GM18873 (cell line): ENCODE measurements around the gene ZNF844.
"Not testable (repeated sequence)": the region's sequence is repeated elsewhere in the genome, so short reads cannot be mapped to it uniquely, and the experiment has no call there.

Experiments used
- ATAC-seq: cut with Tn5 transposase; IDR thresholded peaks from one replicate; pipeline ENCODE4 v1.9.1; 2021; ENCODE audit warnings: mild to moderate bottlenecking, moderate library complexity, moderate number of reproducible peaks; ENCODE audit not compliant: unreplicated experiment, low FRiP score

Gene ZNF844

DNA sequence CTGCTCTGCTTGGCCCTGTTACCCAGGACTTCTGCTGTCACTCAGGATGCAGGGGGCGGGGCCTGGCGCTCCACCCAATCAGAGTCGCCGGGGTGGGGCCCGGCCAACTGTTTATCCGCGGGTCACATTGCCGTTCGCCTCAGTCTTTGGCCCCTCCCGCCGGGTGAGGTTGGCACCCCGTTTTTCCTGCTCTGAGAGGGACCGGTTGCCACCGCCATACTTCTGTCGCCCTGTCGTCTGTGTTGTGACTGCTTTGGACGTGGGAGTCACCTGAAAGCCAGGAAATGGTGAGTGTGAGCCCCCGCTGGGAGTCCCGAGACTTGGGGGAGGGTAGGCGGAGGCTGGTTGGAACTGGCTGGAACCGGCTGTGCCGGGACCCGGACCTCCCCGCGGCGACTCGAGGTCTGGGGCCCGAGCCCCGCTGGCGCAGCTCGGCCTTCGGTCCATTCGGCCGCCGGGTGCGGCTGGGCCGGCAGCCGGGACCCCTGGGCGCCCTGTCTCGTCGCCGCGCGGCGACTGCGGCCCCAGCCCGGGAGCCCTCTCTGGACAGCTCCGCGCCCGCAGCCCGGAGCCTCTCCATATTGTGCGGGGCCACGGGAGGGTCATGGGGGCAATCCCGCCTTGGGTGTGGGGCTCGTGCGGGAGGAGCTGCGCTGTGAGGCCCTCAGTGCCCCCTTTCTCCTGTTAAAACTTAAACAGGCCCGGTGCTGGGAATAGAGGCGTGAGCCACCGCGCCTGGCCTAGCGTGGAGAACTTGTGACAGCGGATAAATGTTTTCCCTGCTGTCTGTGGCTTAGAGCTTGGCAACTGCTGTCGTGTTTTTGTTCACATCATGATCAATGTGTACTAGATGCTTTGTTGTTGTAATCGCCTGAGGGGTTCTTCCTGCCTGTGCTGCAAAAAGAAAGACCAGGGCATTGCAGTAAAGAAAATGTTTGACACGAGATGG, at the start of gene ZNF844:
Gene ZNF844, plus strand, starts transcription at position 142 of the 949 bp plus-strand sequence. Its CDS starts 143 bp downstream, at position 285.
- ATAC-seq: peak; percentile 68

DNA sequence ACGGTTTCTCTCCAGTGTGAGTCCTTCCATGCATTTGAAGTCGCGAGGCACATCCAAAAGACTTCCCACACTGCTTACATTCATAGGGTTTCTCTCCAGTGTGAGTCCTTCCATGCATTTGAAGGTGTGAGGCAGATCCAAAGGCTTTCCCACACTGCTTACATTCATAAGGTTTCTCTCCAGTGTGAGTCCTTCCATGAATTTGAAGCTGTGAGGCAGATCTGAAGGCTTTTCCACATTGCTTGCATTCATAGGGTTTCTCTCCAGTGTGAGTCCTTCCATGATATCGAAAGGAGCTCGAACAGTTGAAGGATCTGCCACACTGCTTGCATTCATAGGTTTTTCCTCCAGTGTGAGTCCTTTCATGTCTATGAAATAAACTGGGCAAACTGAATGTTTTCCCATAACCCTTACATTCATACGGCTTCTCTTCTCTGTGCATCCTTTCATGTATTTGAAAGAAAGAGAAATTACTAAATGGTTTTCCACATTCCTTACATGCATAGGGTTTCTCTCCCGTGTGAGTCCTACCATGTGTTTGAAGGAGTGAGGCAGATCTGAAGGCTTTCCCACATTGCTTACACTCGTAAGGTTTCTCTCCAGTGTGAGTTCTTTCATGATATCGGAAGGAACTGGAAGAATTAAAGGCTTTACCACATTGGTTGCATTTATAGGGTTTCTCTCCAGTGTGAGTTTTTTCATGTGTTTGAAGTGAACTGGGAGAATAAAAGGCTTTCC, 49.3 kb upstream of the ZNF844 start:
- no peak for ATAC-seq

DNA sequence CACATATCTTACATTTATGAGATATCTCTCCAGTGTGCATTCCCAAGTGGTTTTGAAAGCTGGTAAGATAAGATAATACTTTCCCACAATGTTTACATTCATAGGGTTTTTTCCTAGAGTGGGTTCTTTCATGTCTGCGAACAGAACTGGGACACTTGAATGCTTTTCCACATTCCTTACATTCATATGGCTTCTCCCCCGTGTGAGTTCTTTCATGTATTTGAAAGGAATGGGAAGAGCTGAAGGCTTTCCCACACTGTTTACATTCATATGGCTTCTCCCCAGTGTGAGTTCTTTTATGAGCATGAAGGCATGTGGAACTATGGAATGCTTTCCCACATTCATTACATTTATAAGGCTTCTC, 48.8 kb upstream of the ZNF844 start:
- ATAC-seq: no peak

DNA sequence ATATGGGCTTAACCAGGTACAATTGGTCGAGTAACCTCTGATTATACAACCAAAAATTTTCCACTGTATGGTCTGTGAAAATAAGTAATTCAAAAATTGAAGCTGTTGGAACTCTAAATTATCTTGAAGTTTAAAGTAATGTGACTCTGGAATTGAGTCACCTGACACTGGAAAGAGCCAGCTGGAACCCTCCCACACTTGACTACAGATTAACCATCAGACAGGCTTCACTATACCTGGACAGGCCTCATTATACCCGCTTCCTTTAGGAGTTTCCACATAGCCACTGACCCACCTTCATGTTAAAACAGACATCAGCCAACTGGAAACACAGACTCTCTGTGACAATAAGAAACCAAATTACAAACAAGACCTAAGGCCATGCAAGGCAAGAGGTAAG, 30.3 kb upstream of the ZNF844 start:
- no peak for ATAC-seq

DNA sequence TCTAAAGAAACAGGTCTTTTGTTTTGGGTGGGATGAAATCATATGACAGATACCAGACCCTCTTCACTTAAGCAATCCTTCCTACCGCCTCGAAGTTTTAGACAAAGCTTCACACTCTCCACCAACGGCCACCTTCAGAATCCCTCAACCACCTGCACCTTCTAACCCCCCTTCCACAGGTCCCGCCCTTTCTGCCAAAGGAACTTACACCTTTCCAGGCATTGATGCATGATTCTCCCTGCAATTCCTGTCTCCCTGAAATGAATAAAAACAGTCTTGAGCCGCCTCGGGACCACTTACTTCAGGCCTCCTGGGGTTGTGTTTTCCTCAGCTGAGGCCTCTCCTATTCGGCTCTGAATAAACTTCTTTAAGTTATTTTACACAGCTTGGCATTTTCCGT, 29.9 kb upstream of the ZNF844 start:
- ATAC-seq: no peak

DNA sequence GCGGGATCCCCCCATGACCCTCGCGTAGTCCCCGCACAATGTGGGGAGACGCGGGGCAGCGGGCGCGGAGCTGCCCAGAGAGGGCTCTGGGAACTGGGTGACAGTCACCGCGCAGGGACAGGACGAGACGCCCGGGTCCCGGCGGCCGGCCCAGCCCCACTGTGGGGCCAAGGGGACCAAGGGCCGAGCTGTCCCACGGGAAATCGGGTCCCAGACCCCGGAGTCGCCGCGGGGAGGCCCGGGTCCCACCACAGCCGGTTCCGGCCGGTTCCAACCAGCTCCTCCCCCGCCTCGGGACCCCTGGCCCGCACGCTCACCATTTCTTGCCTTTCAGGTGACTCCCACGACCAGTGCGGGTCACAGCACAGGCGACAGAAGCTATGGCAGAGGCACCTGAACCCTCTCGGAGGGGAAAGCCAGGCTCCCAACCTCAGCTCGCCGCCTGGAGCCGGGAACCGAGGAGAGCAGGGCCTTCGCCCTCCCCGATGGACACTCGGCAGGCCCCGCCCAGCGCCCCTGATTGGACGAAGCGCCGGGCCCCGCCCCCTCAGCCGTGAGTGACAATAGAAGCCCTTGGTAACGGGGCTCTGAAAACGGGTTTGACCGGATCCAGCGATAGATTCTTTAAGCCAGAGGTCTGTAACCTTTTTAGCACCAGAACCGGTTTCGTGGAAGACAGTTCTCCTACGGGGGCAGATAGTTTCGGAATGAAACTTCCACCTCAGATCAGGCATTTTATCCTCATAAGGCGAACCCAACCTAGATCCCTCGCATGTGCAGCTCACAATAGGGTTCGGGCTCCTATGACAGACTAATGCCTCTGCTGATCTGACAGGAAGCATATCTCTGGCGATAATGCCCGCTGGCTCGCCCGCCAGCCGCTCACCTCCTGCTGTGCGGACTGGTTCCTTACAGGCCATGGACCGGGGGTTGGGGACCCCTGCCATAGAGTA, 29.0 kb upstream of the ZNF844 start, which contains the start of gene ZNF433:
Gene ZNF433, minus strand, starts transcription at position 460 of the 953 bp plus-strand sequence. Its CDS starts 140 bp downstream, at position 320.
- peak; percentile 72 for ATAC-seq

DNA sequence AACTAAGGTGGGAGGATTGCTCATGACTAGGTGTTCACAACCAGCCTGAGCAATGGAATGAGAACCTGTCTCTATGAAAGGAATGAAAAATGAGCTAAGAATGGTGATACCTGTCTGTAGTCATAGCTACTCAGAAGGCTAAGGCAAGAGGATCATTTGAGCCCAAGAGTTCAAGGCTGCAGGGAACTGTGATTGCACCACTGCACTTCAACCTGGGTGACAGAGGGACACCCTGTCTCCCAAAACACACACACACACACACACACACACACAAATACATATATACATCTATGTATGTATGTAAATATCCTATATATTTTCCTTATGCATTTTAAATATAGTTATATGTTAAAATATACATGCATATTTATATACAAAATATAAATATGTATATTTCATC, 21.6 kb upstream of the ZNF844 start:
- ATAC-seq: no peak

DNA sequence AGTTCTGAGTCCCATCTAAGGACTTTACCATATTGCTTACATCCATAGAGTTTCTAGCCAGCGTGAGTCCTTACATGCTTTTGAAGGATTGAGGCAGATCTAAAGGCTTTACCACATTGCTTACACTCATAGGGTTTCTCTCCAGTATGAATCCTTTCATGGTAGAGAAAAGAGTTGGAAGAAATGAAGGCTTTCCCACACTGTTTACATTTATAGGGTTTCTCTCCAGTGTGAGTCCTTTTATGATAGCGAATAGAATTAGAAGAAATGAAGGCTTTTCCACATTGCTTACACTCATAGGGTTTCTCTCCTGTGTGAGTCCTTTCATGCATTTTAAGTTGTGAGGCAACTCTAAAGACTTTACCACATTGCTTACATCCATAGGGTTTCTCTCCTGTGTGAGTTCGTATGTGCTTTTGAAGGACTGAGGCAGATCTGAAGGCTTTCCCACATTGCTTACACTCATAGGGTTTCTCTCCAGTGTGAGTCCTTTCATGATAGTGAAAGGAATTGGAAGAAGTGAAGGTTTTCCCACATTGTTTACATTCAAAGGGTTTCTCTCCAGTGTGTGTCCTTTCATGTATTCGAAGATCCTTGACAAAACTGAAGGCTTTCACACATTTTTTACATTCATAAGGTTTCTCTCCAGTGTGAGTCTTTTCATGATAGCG, 20.6 kb upstream of the ZNF844 start:
- no peak for ATAC-seq

DNA sequence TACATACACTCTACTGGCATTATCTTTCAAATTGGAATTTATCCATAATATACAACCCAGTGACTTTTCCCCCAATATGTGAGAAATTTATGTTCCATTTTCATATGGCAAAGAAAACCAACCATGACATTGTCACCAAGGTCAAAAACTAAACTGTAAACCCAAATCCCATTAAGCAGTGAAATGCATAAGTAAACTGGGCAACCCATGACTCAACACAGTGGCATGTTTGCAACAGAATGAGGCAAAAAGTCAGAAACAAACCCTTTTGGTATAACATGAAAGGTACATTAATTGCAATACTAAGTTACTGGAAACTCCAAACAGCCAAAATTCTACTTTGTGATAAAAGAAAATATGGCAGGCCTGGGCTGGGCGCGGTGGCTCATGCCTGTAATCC, 16.7 kb upstream of the ZNF844 start:
- ATAC-seq: no peak

DNA sequence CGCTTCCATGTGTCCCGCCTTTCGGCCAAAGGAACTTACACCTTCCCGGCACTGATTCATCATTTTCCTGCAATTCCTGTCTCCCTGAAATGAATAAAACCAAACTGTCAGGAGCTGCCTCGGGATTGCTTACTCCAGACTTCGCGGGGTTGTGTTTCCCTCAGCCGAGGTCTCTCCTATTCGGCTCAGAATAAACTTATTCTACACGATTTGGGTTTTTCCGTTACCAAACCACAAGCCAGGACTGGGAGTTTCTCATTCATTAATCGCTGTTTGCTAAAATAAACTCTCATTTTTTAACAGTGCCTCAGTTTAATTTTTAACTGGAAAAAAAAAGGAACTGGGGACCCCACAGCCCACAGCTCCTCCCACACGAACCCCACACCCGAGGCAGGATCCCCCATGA, 12.4 kb upstream of the ZNF844 start:
- no peak for ATAC-seq

DNA sequence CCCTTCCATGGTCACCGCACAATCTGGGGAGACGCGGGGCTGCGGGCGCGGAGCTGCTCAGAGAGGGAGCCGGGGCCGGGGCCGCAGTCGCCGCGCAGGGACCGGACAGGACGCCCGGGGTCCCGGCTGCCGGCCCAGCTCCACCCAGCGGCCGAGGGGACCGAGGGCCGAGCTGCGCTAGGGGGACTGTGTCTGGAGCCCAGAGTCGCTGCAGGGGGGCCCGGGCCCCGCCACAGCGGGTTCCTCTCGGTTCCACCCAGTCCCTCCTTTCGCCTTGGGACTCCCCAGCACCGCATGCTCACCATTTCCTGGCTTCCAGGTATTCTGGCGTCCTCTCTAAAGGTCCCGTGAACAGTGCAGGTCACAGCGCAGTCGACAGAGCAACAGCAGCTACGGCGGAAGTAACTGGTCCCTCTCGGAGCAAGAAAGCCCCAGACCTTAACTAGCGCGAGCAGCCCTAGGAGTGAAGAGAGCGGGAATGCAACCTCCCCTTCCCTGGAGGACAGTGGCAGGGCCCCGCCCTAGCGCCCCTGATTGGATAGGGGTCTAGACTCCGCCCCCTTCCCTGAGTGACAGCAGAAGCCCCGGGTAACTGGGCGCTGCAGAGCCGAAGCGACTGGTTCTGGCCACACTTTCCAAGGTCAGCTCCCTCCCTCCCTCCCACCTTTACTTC, 11.9 kb upstream of the ZNF844 start, which contains the start of gene ZNF878:
Gene ZNF878, minus strand, starts transcription at position 465 of the 673 bp plus-strand sequence. Its CDS starts 160 bp downstream, at position 305.
- peak; percentile 73 for ATAC-seq

DNA sequence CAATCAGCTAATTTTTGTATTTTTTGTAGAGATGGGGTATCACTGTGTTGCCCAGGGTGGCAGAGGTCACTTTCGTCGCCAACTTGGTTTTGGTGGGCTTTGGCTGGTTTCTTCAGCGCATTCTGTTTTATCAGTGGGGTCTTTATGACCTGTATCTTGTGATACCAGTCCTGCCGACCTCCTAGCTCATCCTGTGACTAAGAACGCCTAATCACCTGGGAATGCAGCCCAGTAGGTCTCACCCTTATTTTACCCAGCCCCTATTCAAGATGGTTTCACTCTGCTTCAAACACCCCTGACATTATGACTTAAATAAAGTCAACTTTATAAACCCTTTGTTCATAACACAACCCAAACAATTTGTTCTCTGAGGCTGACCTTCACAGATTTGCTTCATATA, 8.7 kb upstream of the ZNF844 start:
- ATAC-seq: no peak

DNA sequence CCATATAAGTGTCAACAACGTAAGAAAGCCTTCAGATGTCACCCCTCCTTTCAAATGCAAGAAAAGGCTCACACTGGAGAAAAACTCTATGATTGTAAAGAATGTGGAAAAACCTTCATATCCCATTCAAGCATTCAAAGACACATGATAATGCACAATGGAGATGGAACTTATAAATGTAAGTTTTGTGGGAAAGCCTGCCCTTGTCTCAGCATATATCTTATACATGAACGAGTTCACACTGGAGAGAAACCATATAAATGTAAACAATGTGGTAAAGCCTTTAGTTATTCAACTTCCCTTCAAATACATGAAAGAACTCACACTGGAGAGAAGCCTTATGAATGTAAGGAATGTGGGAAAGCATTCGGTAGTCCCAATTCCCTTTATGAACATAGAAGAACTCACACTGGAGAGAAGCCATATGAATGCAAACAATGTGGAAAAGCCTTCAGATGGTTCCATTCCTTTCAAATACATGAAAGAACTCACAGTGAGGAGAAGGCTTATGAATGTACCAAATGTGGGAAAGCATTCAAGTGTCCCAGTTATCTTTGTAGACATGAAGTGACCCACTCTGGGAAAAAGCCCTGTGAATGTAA, 11.1 kb downstream of the ZNF844 start:
- no peak for ATAC-seq

DNA sequence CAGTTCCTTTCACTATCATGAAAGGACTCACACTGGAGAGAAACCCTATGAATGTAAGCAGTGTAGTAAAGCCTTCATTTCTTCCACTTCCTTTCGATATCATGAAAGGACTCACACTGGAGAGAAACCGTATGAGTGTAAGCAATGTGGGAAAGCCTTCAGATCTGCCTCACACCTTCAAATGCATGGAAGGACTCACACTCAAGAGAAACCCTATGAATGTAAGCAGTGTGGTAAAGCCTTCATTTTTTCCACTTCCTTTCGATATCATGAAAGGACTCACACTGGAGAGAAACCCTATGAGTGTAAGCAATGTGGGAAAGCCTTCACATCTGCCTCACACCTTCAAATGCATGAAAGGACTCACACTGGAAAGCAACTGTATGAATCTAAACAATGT, 11.8 kb downstream of the ZNF844 start:
- not testable (repeated sequence) for ATAC-seq

DNA sequence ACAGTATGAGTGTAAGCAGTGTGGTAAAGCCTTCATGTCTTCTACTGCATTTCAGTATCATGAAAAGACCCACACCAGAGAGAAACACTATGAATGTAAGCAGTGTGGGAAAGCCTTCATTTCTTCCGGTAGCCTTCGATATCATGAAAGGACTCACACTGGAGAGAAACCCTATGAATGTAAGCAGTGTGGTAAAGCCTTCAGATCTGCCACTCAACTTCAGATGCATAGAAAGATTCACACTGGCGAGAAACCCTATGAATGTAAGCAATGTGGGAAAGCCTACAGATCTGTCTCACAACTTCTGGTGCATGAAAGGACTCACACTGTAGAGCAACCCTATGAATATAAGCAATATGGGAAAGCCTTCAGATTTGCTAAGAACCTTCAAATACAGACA, 12.8 kb downstream of the ZNF844 start:
- ATAC-seq: no peak

DNA sequence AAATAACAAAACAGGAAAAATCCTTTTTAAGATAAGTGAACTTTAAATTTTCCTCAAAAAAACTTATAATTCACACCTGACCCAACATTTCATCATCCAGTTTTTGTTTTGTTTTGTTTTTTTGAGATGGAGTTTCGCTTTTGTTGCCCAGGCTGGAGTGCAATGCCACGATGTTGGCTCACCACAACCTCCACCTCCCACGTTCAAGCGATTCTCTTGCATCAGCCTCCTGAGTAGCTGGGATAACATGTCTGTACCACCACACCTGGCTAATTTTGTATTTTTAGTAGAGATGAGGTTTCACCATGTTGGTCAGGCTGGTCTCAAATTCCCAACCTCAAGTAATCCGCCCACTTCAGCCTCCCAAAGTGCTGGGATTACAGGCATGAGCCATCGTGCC, 18.8 kb downstream of the ZNF844 start:
- not testable (repeated sequence) for ATAC-seq

DNA sequence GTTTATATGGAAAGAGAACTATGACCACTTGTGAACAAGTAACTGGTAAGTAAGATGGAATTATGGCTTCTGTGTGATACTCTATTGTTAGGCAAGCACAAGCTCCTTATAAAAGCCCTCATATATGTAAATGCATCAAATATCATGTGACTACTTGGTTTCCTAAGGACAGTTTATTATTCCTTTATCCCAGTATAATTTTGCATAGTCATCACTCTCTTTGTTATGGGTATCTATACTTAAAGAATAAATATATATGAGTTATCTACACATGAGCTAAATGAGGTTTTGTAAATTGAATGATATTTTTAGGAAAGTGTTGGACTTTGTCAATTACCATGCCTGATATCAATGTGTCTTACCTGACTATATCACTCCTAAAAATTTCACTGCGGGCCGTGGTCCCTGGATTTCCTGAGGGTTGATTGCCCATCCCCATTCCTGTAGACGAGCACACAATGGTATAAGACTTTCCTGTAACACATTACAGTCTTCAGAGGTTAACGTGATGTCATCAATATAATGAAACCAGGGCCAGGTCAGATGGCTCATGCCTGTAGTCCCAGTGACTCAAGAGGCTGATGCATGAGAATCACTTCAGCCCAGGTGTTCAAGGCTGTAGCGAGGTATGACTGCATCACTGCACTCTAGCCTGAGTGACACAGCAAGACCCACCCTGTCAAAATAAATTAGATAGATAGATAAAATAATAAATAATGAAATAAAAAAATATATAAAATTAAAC, 20.7 kb downstream of the ZNF844 start:
- no peak for ATAC-seq

DNA sequence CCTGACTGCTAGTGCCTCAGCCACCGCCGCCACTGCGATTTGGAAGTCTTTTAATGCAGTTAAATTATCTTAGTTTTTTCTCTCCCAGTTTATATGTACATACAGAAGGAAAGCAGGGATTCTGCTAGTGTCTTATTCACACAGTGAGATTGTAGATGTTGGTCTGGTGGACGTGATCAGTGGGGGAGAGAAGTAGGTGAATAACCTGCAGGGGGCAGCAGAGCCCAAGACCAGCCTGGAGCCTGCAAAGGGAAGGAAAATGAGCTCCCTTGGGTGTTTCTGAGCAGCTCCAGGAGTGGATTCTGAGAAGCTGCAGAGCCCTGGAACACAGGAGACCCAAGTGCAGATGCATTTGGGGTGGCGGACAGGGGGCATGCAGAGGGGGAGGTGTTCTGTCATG, 26.3 kb downstream of the ZNF844 start:
- no peak for ATAC-seq
